Breast epithelium (tissue), 4 donors: ENCODE results near the gene OPN1LW. TPM values are rescaled to one million over a fixed set of nuclear protein-coding genes. Genes with fewer than 3 reads are reported as not detected.

Source experiments
- DNase-seq, 2 donors: peaks; one replicate each; pipeline ENCODE4 v3.0.0-alpha.2; 2019; ENCODE audit warnings: low spot score in 2 of 2
- H3K27ac ChIP-seq, 2 donors: fragments of 200-600 bp; sonication (generic) in 1 of 2; one replicate each; pipeline ENCODE4 v1.5.1; 2016 to 2019; ENCODE audit warnings: mild to moderate bottlenecking in 1 of 2
- H3K27me3 ChIP-seq, 2 donors: fragments of 200-600 bp; sonication (generic) in 1 of 2; one replicate each; pipeline versions ENCODE4 v1.5.1 to v1.6.0; 2017 to 2019; ENCODE audit warnings: control low read depth in 1 of 2, mild to moderate bottlenecking in 1 of 2
- H3K36me3 ChIP-seq: fragments of 200-600 bp; one replicate; pipeline ENCODE4 v1.5.1; 2019
- H3K4me1 ChIP-seq, 2 donors: fragments of 200-600 bp; sonication (generic); one replicate each; pipeline ENCODE4 v1.5.1; 2016 to 2019; ENCODE audit warnings: control low read depth in 1 of 2
- H3K4me3 ChIP-seq, 3 donors: fragments of 200-600 bp; sonication (generic); 1 replicate in 2 of 3; 2 replicates in 1 of 3; pipeline ENCODE4 v1.5.1; 2016 to 2019; ENCODE audit warnings: mild to moderate bottlenecking in 3 of 3, moderate library complexity in 2 of 3
- H3K9me3 ChIP-seq, 2 donors: fragments of 200-600 bp; sonication (generic) in 1 of 2; one replicate each; pipeline ENCODE4 v1.5.1; 2016 to 2019; ENCODE audit warnings: control low read depth in 1 of 2
- CTCF ChIP-seq, 3 donors: fragments of 450-650 bp; IDR thresholded peaks; one replicate each; pipeline ENCODE4 v1.5.1; 2016 to 2017; ENCODE audit warnings: antibody characterized with exemption in 3 of 3, mild to moderate bottlenecking in 3 of 3, moderate library complexity in 3 of 3
- POLR2A ChIP-seq: fragments of 450-650 bp; IDR thresholded peaks from one replicate; pipeline ENCODE4 v1.6.1; 2016; ENCODE audit warnings: antibody characterized with exemption, mild to moderate bottlenecking, moderate library complexity
- POLR2AphosphoS5 ChIP-seq, 3 donors: sonication (generic); formaldehyde crosslinking; IDR thresholded peaks; one replicate each; pipeline ENCODE4 v1.6.1; 2017; ENCODE audit warnings: antibody characterized with exemption in 3 of 3
- intact Hi-C: fragments of 100-400 bp; cut with DNase I; formaldehyde crosslinking; loops from one replicate; pipeline ENCODE4 v1.15.1; 2023; ENCODE audit warnings: low total_unique reads
- total RNA-seq, 3 donors: library from RNA; depleted of rRNA; stranded (reverse); fragments of >200 nt; gene quantifications; one replicate each; pipeline ENCODE4 v1.1.0, GENCODE V29; 2016

The OPN1LW gene
- total RNA-seq, 3 donors from 2014 or later: not detected

DNA sequence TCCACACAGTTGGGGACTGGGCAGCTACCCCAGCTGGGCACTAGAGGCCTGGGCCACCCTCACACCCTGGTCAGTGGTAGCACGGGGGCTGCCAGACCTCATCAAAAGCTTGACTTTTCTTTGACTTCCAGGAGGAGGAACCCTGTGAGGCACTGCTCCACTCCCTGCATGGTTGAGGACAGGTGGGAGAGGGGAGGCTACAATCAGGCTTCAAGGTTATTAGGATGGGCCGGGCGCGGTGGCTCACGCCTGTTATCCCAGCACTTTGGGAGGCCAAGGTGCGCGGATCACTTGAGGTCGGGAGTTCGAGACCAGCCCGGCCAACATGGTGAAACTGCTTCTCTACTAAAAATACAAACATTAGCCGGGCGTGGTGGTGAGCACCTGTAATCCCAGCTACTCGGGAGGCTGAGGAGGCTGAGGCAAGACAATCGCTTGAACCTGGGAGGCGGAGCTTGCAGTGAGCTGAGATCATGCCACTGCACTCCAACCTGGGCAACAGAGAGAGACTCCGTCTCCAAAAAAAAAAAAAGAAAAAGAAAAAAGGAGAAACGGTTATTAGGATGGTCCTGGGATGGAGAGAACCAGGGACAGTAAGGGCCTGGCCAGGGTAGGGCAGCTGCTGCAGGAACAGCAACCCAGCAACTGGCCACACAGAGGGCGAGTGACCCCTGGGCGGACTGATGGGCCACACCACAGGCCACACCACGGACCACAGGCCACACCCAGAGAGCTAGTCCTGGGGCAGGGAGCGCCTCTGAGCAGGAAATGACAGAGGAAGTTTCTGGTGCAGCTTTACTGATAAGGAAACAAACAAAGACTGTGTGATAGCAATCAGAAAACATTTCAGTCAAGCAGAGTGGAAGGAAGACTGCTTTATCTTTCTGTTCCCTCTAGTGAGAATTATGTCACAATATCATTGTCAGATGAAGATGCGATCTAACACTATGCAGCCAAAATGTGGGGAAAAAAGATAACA lies 20.5 kb upstream of the OPN1LW start:
- Histone ChIP-seq H3K27me3 (peaks cover 0 to 38% of the 10 kb centered on the region in 2 donors), H3K4me3 (no peak overlapping the region)

DNA sequence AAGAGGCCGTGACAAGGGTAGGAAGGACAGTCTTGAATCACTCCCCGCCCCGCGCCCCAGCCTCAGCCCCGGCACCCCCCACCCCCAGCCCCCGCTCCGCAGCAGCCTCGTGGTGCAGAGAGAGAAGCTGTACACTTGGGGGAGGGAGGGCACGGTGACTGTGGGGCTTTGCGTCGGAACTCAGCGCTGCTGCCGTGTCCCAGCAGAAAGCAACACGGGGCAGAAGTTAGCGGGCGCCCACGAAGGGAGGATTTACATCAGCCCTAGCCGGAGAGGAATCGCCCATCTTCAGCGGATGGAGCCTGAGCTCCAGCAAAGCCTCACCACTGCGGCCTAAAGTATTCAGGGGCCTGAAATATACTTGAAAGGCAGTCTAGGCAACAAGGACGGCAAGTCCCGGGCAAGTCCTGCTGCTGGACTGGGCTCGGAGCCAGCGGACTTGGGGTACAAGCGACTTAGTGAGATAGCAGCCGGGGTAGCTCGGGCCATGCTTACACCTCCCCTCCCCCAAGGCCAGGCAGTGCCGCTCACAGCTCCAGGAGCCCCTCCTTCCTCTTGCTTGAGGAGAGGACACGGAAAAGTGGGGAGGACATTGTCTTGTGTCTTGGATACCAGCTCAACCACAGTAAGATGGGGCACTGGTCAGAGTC lies 18.5 kb upstream of the OPN1LW start:
- no peak overlapping the region for H3K4me3 ChIP-seq
- no peaks in the 10 kb centered on the region for H3K4me1 ChIP-seq
- no peak overlapping the region for H3K27ac ChIP-seq
- H3K36me3 ChIP-seq: no peaks in the 10 kb centered on the region
- no peak for TF ChIP-seq POLR2AphosphoS5 (IDR thresholded peaks at IDR 0.05)
- TF ChIP-seq CTCF (IDR thresholded peaks at IDR 0.05): no peak
- TF ChIP-seq POLR2A: no peak
- no peak for DNase-seq
- intact Hi-C loops: no loop called here
- peaks cover 0 to 38% of the 10 kb centered on the region in 2 donors for H3K27me3 ChIP-seq
- H3K9me3 ChIP-seq: no peaks in the 10 kb centered on the region

More for the DNA sequence above, 20.5 kb upstream of the OPN1LW start:
- no peaks in the 10 kb centered on the region for H3K4me1 ChIP-seq
- DNase-seq: no peak
- no peak overlapping the region for H3K27ac ChIP-seq
- intact Hi-C loops: no loop called here
- no peaks in the 10 kb centered on the region for H3K9me3 ChIP-seq
- no peak for TF ChIP-seq CTCF (IDR thresholded peaks at IDR 0.05)
- no peaks in the 10 kb centered on the region for H3K36me3 ChIP-seq

GRCh38 chrX:154126101-154126500 lies 17.9 kb upstream of the OPN1LW start:
- TF ChIP-seq POLR2A (no peak), POLR2AphosphoS5 (IDR thresholded peaks at IDR 0.05) (no peak), CTCF (IDR thresholded peaks at IDR 0.05) (no peak)

DNA sequence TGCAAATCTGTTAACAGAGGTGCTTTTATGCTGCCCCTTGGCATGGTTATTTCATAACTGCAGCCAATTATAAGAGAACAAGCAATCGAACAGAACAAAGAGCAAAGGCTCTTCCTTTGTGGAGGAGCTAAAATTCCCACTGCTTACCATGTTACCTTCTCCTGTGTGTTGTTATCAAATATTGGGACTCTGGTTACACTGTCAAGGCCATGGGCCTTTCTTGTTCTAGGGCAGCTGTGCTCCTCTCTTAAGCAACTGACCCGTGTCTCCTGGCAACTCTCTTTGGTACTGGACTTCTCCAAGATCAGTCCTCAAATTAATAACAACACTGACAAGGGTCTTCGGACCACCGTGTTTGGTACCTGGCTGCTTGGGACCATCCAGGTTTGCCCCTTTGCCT lies 12.1 kb upstream of the OPN1LW start:
- intact Hi-C loops: no loop called here
- TF ChIP-seq CTCF (IDR thresholded peaks at IDR 0.05) (no peak), POLR2AphosphoS5 (IDR thresholded peaks at IDR 0.05) (no peak), POLR2A (no peak)
- Histone ChIP-seq H3K27ac (no peak overlapping the region), H3K9me3 (no peaks in the 10 kb centered on the region), H3K4me1 (no peaks in the 10 kb centered on the region), H3K27me3 (peaks cover 0 to 23% of the 10 kb centered on the region in 2 donors), H3K36me3 (no peaks in the 10 kb centered on the region), H3K4me3 (no peak overlapping the region)
- DNase-seq: no peak

More at GRCh38 chrX:154126101-154126500, 17.9 kb upstream of the OPN1LW start:
- no peaks in the 10 kb centered on the region for H3K36me3 ChIP-seq
- H3K4me1 ChIP-seq: no peaks in the 10 kb centered on the region
- no peak overlapping the region for H3K27ac ChIP-seq
- intact Hi-C loops: no loop called here
- no peak overlapping the region for H3K4me3 ChIP-seq
- DNase-seq: no peak
- H3K27me3 ChIP-seq: peaks cover 0 to 41% of the 10 kb centered on the region in 2 donors
- H3K9me3 ChIP-seq: no peaks in the 10 kb centered on the region

DNA sequence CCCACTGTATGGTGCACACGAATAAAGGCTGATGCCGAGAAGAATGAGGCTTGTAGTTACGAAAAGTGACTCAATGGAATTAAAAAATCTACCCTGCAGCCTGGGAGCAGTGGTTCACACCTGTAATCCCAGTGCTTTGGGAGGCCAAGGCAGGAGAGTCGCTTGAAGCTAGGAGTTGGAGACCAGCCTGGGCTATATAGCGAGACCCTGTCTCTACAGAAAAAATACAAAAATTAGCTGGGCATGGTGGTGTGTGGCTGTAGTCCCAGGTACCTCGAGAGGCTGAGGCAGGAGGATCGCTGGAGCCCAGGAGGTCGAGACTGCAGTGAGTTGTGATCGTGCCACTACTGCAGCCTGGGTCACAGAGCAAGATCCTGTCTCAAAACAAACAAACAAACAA lies 11.7 kb upstream of the OPN1LW start:
- no peak overlapping the region for H3K4me3 ChIP-seq
- no peaks in the 10 kb centered on the region for H3K4me1 ChIP-seq
- H3K9me3 ChIP-seq: no peaks in the 10 kb centered on the region
- DNase-seq: no peak
- H3K36me3 ChIP-seq: no peaks in the 10 kb centered on the region
- TF ChIP-seq POLR2A: no peak
- intact Hi-C loops: no loop called here
- no peak overlapping the region for H3K27ac ChIP-seq
- H3K27me3 ChIP-seq: peaks cover 0 to 23% of the 10 kb centered on the region in 2 donors
